ENCODE results near the gene BCL2L11. TPM values are rescaled to one million over a fixed set of nuclear protein-coding genes. Genes with fewer than 3 reads are reported as not detected.

Gene BCL2L11
- total and polyA plus RNA-seq, 10 of the 15 experiments (the other 5 are each of a cell fraction or from before 2014, with no cell fraction given): 0.29 to 10.1 (median 1.1) TPM

- TF ChIP-seq CUX1 (IDR thresholded peaks at IDR 0.05; ENCODE audit: insufficient replicate concordance, low read depth, low read length): no peak
- TF ChIP-seq RELA (IDR thresholded peaks at IDR 0.05; ENCODE audit: borderline replicate concordance, partially characterized antibody): no peak
- TF ChIP-seq STAT3 (IDR thresholded peaks at IDR 0.05; ENCODE audit: low read depth, low read length): no peak
- no peak for TF ChIP-seq ATF3 (IDR thresholded peaks at IDR 0.05; ENCODE audit: borderline replicate concordance, extremely low read depth, low read depth, low read length)
- TF ChIP-seq SIN3A (IDR thresholded peaks at IDR 0.05; ENCODE audit: low read depth, low read length): no peak
- TF ChIP-seq TBL1XR1 (IDR thresholded peaks at IDR 0.05; ENCODE audit: low read depth, low read length): no peak
- TF ChIP-seq SUPT20H (IDR thresholded peaks at IDR 0.05; ENCODE audit: borderline replicate concordance, control insufficient read depth, low read depth, low read length): no peak
- no peak; the same call in 1 of the 2 replicates for TF ChIP-seq NBN (IDR thresholded peaks at IDR 0.05)
- TF ChIP-seq CHD4 (IDR thresholded peaks at IDR 0.05): no peak
- peak; percentile 61 for TF ChIP-seq SUZ12 (IDR thresholded peaks at IDR 0.05; ENCODE audit: unreplicated experiment)
- no peak for TF ChIP-seq ZSCAN29 (IDR thresholded peaks at IDR 0.05)
- no peak for TF ChIP-seq CEBPB (IDR thresholded peaks at IDR 0.05; ENCODE audit: borderline replicate concordance in 1 of 2, low read depth in 2 of 2, low read length in 2 of 2)
- no peak for TF ChIP-seq ZNF207 (IDR thresholded peaks at IDR 0.05; ENCODE audit: borderline replicate concordance)
These were observed 3.7 kb upstream of the BCL2L11 start (continued) for GRCh38 chr2:111116843-111117597.

All from GM12878 (cell line).